Measurements from ENCODE around the gene C17orf58. TPM values are rescaled to one million over a fixed set of nuclear protein-coding genes. Genes with fewer than 3 reads are reported as not detected.
"Not testable (repeated sequence)": the region's sequence is repeated elsewhere in the genome, so short reads cannot be mapped to it uniquely, and the experiment has no call there.

C17orf58 gene
- polyA plus RNA-seq, 2 donors = 7.5 to 8.6 TPM

GRCh38 chr17:67990909-67991308 lies 5.4 kb downstream of the C17orf58 start:
- no peaks in the 10 kb centered on the region for H3K4me1 ChIP-seq (ENCODE audit: control insufficient read depth in 2 of 2, insufficient read depth in 2 of 2, low read length in 1 of 2)
- no peaks in the 10 kb centered on the region for H3K9me3 ChIP-seq (ENCODE audit: control insufficient read depth in 2 of 2, insufficient read depth in 1 of 2, low read depth in 1 of 2, low read length in 1 of 2)
- H3K4me3 ChIP-seq (ENCODE audit: low read depth in 1 of 2, low read length in 2 of 2) = no peak overlapping the region
- H3K36me3 ChIP-seq (ENCODE audit: control insufficient read depth in 2 of 2, insufficient read depth in 2 of 2, low read length in 1 of 2) = no peaks in the 10 kb centered on the region
- H3K27ac ChIP-seq (ENCODE audit: low read depth in 2 of 2, low read length in 1 of 2) = no peak overlapping the region
- H3K27me3 ChIP-seq (ENCODE audit: control insufficient read depth in 1 of 2, insufficient read depth in 2 of 2, low read length in 2 of 2) = no peaks in the 10 kb centered on the region
- WGBS, 2 donors = 94% methylated on average over 4 of the region's 4 CpGs

- H3K27ac ChIP-seq (ENCODE audit: low read depth in 2 of 2, low read length in 1 of 2) = no peak overlapping the region
- WGBS, 2 donors = 73 to 77% methylated on average over 3 of the region's 3 CpGs
- no peaks in the 10 kb centered on the region for H3K4me1 ChIP-seq (ENCODE audit: control insufficient read depth in 2 of 2, insufficient read depth in 2 of 2, low read length in 1 of 2)
- H3K27me3 ChIP-seq (ENCODE audit: control insufficient read depth in 1 of 2, insufficient read depth in 2 of 2, low read length in 2 of 2) = no peaks in the 10 kb centered on the region
- no peaks in the 10 kb centered on the region for H3K9me3 ChIP-seq (ENCODE audit: control insufficient read depth in 2 of 2, insufficient read depth in 1 of 2, low read depth in 1 of 2, low read length in 1 of 2)
- no peak overlapping the region for H3K4me3 ChIP-seq (ENCODE audit: low read depth in 1 of 2, low read length in 2 of 2)
- H3K36me3 ChIP-seq (ENCODE audit: control insufficient read depth in 2 of 2, insufficient read depth in 2 of 2, low read length in 1 of 2) = peaks cover 0 to 3% of the 10 kb centered on the region in 2 donors
These were observed 12.9 kb downstream of the C17orf58 start for GRCh38 chr17:67983383-67983688.

GRCh38 chr17:67982686-67983382 lies 13.4 kb downstream of the C17orf58 start:
- H3K36me3 ChIP-seq (ENCODE audit: control insufficient read depth in 2 of 2, insufficient read depth in 2 of 2, low read length in 1 of 2) = peaks cover 0 to 3% of the 10 kb centered on the region in 2 donors
- H3K27ac ChIP-seq (ENCODE audit: low read depth in 2 of 2, low read length in 1 of 2) = no peak overlapping the region
- H3K9me3 ChIP-seq (ENCODE audit: control insufficient read depth in 2 of 2, insufficient read depth in 1 of 2, low read depth in 1 of 2, low read length in 1 of 2) = no peaks in the 10 kb centered on the region
- no peak overlapping the region for H3K4me3 ChIP-seq (ENCODE audit: low read depth in 1 of 2, low read length in 2 of 2)
- 76 to 79% methylated on average over 8 of the region's 8 CpGs for WGBS, 2 donors
- no peaks in the 10 kb centered on the region for H3K4me1 ChIP-seq (ENCODE audit: control insufficient read depth in 2 of 2, insufficient read depth in 2 of 2, low read length in 1 of 2)
- H3K27me3 ChIP-seq (ENCODE audit: control insufficient read depth in 1 of 2, insufficient read depth in 2 of 2, low read length in 2 of 2) = no peaks in the 10 kb centered on the region

- no peaks in the 10 kb centered on the region for H3K9me3 ChIP-seq (ENCODE audit: control insufficient read depth in 2 of 2, insufficient read depth in 1 of 2, low read depth in 1 of 2, low read length in 1 of 2)
- no peak overlapping the region for H3K27ac ChIP-seq (ENCODE audit: low read depth in 2 of 2, low read length in 1 of 2)
- H3K4me1 ChIP-seq (ENCODE audit: control insufficient read depth in 2 of 2, insufficient read depth in 2 of 2, low read length in 1 of 2) = no peaks in the 10 kb centered on the region
- H3K4me3 ChIP-seq (ENCODE audit: low read depth in 1 of 2, low read length in 2 of 2) = no peak overlapping the region
- 70 to 74% methylated on average over 9 of the region's 9 CpGs for WGBS, 2 donors
- H3K27me3 ChIP-seq (ENCODE audit: control insufficient read depth in 1 of 2, insufficient read depth in 2 of 2, low read length in 2 of 2) = no peaks in the 10 kb centered on the region
- peaks cover 0 to 3% of the 10 kb centered on the region in 2 donors for H3K36me3 ChIP-seq (ENCODE audit: control insufficient read depth in 2 of 2, insufficient read depth in 2 of 2, low read length in 1 of 2)
These were observed 14.1 kb downstream of the C17orf58 start for GRCh38 chr17:67982034-67982640.

- WGBS, 2 donors = 61 to 62% methylated on average over 3 of the region's 3 CpGs
- H3K9me3 ChIP-seq (ENCODE audit: control insufficient read depth in 2 of 2, insufficient read depth in 1 of 2, low read depth in 1 of 2, low read length in 1 of 2); H3K4me1 ChIP-seq (ENCODE audit: control insufficient read depth in 2 of 2, insufficient read depth in 2 of 2, low read length in 1 of 2); H3K27ac ChIP-seq (ENCODE audit: low read depth in 2 of 2, low read length in 1 of 2); H3K36me3 ChIP-seq (ENCODE audit: control insufficient read depth in 2 of 2, insufficient read depth in 2 of 2, low read length in 1 of 2); H3K4me3 ChIP-seq (ENCODE audit: low read depth in 1 of 2, low read length in 2 of 2); H3K27me3 ChIP-seq (ENCODE audit: control insufficient read depth in 1 of 2, insufficient read depth in 2 of 2, low read length in 2 of 2): not testable (repeated sequence)
These were observed 15.4 kb downstream of the C17orf58 start for GRCh38 chr17:67980883-67981282.

GRCh38 chr17:67980456-67980855 lies 15.8 kb downstream of the C17orf58 start:
- H3K27me3 ChIP-seq (ENCODE audit: control insufficient read depth in 1 of 2, insufficient read depth in 2 of 2, low read length in 2 of 2) = no peaks in the 10 kb centered on the region
- H3K36me3 ChIP-seq (ENCODE audit: control insufficient read depth in 2 of 2, insufficient read depth in 2 of 2, low read length in 1 of 2) = peaks cover 0 to 3% of the 10 kb centered on the region in 2 donors
- H3K4me3 ChIP-seq (ENCODE audit: low read depth in 1 of 2, low read length in 2 of 2) = no peak overlapping the region
- 76 to 85% methylated on average over 2 of the region's 2 CpGs for WGBS, 2 donors
- no peaks in the 10 kb centered on the region for H3K9me3 ChIP-seq (ENCODE audit: control insufficient read depth in 2 of 2, insufficient read depth in 1 of 2, low read depth in 1 of 2, low read length in 1 of 2)
- no peaks in the 10 kb centered on the region for H3K4me1 ChIP-seq (ENCODE audit: control insufficient read depth in 2 of 2, insufficient read depth in 2 of 2, low read length in 1 of 2)
- no peak overlapping the region for H3K27ac ChIP-seq (ENCODE audit: low read depth in 2 of 2, low read length in 1 of 2)

- WGBS, 2 donors = 96 to 97% methylated on average over 6 of the region's 6 CpGs
- H3K4me3 ChIP-seq (ENCODE audit: low read depth in 1 of 2, low read length in 2 of 2); H3K9me3 ChIP-seq (ENCODE audit: control insufficient read depth in 2 of 2, insufficient read depth in 1 of 2, low read depth in 1 of 2, low read length in 1 of 2); H3K36me3 ChIP-seq (ENCODE audit: control insufficient read depth in 2 of 2, insufficient read depth in 2 of 2, low read length in 1 of 2); H3K4me1 ChIP-seq (ENCODE audit: control insufficient read depth in 2 of 2, insufficient read depth in 2 of 2, low read length in 1 of 2); H3K27ac ChIP-seq (ENCODE audit: low read depth in 2 of 2, low read length in 1 of 2); H3K27me3 ChIP-seq (ENCODE audit: control insufficient read depth in 1 of 2, insufficient read depth in 2 of 2, low read length in 2 of 2): not testable (repeated sequence)
These were observed 20.0 kb downstream of the C17orf58 start for GRCh38 chr17:67976306-67976705.

GRCh38 chr17:67974598-67975066 lies 21.6 kb downstream of the C17orf58 start:
- Histone ChIP-seq H3K4me1 (ENCODE audit: control insufficient read depth in 2 of 2, insufficient read depth in 2 of 2, low read length in 1 of 2) (no peaks in the 10 kb centered on the region), H3K27me3 (ENCODE audit: control insufficient read depth in 1 of 2, insufficient read depth in 2 of 2, low read length in 2 of 2) (no peaks in the 10 kb centered on the region), H3K36me3 (ENCODE audit: control insufficient read depth in 2 of 2, insufficient read depth in 2 of 2, low read length in 1 of 2) (peaks cover 2 to 8% of the 10 kb centered on the region in 2 donors), H3K4me3 (ENCODE audit: low read depth in 1 of 2, low read length in 2 of 2) (no peak overlapping the region), H3K27ac (ENCODE audit: low read depth in 2 of 2, low read length in 1 of 2) (no peak overlapping the region), H3K9me3 (ENCODE audit: control insufficient read depth in 2 of 2, insufficient read depth in 1 of 2, low read depth in 1 of 2, low read length in 1 of 2) (no peaks in the 10 kb centered on the region)
- WGBS, 2 donors = 65 to 67% methylated on average over 8 of the region's 8 CpGs

GRCh38 chr17:67974185-67974584 lies 22.1 kb downstream of the C17orf58 start:
- WGBS, 2 donors = 84 to 85% methylated on average over 9 of the region's 9 CpGs
- peaks cover 2 to 8% of the 10 kb centered on the region in 2 donors for H3K36me3 ChIP-seq (ENCODE audit: control insufficient read depth in 2 of 2, insufficient read depth in 2 of 2, low read length in 1 of 2)
- no peaks in the 10 kb centered on the region for H3K9me3 ChIP-seq (ENCODE audit: control insufficient read depth in 2 of 2, insufficient read depth in 1 of 2, low read depth in 1 of 2, low read length in 1 of 2)
- H3K4me1 ChIP-seq (ENCODE audit: control insufficient read depth in 2 of 2, insufficient read depth in 2 of 2, low read length in 1 of 2) = no peaks in the 10 kb centered on the region
- H3K27ac ChIP-seq (ENCODE audit: low read depth in 2 of 2, low read length in 1 of 2) = no peak overlapping the region
- no peaks in the 10 kb centered on the region for H3K27me3 ChIP-seq (ENCODE audit: control insufficient read depth in 1 of 2, insufficient read depth in 2 of 2, low read length in 2 of 2)
- H3K4me3 ChIP-seq (ENCODE audit: low read depth in 1 of 2, low read length in 2 of 2) = no peak overlapping the region

GRCh38 chr17:67970783-67971182 lies 25.5 kb downstream of the C17orf58 start:
- Histone ChIP-seq H3K27me3 (ENCODE audit: control insufficient read depth in 1 of 2, insufficient read depth in 2 of 2, low read length in 2 of 2) (no peaks in the 10 kb centered on the region), H3K36me3 (ENCODE audit: control insufficient read depth in 2 of 2, insufficient read depth in 2 of 2, low read length in 1 of 2) (peaks cover 2 to 14% of the 10 kb centered on the region in 2 donors), H3K27ac (ENCODE audit: low read depth in 2 of 2, low read length in 1 of 2) (no peak overlapping the region), H3K4me3 (ENCODE audit: low read depth in 1 of 2, low read length in 2 of 2) (no peak overlapping the region), H3K4me1 (ENCODE audit: control insufficient read depth in 2 of 2, insufficient read depth in 2 of 2, low read length in 1 of 2) (no peaks in the 10 kb centered on the region), H3K9me3 (ENCODE audit: control insufficient read depth in 2 of 2, insufficient read depth in 1 of 2, low read depth in 1 of 2, low read length in 1 of 2) (no peaks in the 10 kb centered on the region)
- WGBS, 2 donors = 95 to 96% methylated on average over 7 of the region's 7 CpGs

Measured in esophagus (tissue), 2 donors.